MM.1S (cell line): ENCODE data around the gene PRLHR.

ENCODE experiments used
- DNase-seq: peaks from one replicate; pipeline ENCODE4 v3.0.0-alpha.2; 2015
- H2AFZ ChIP-seq: fragments of 300-600 bp; sonication (generic); 2 replicates; pipeline ENCODE4 v1.6.0; 2016; ENCODE audit warnings: antibody characterized with exemption, low read length
- H3F3A ChIP-seq: fragments of 300-600 bp; sonication (generic); 2 replicates; pipeline ENCODE4 v1.6.1; 2016; ENCODE audit warnings: mild to moderate bottlenecking, antibody characterized with exemption, low read length, moderate library complexity, mixed read lengths; ENCODE audit not compliant: insufficient read depth
- H3K27ac ChIP-seq: fragments of 300-600 bp; sonication (generic); 2 replicates; pipeline ENCODE4 v1.5.1; 2016; ENCODE audit warnings: mild to moderate bottlenecking, low read length
- H3K27me3 ChIP-seq: fragments of 300-600 bp; sonication (generic); replicated peaks from 2 replicates; pipeline ENCODE4 v1.6.0; 2016; ENCODE audit warnings: low read length; ENCODE audit not compliant: insufficient read depth
- H3K36me3 ChIP-seq: fragments of 300-600 bp; sonication (generic); replicated peaks from 2 replicates; pipeline ENCODE4 v1.6.1; 2016; ENCODE audit warnings: mild to moderate bottlenecking, low read length, mixed read lengths; ENCODE audit not compliant: insufficient read depth
- H3K4me1 ChIP-seq: fragments of 300-600 bp; sonication (generic); 2 replicates; pipeline ENCODE4 v1.6.1; 2016; ENCODE audit warnings: low read length, mixed read lengths
- H3K4me2 ChIP-seq: fragments of 300-600 bp; sonication (generic); 2 replicates; pipeline ENCODE4 v1.6.0; 2016; ENCODE audit warnings: low read depth, low read length
- H3K4me3 ChIP-seq: fragments of 300-600 bp; sonication (generic); 2 replicates; pipeline ENCODE4 v1.5.1; 2016; ENCODE audit warnings: low read length, mixed read lengths
- H3K79me2 ChIP-seq: fragments of 300-600 bp; sonication (generic); 2 replicates; pipeline ENCODE4 v1.6.1; 2016; ENCODE audit warnings: mixed run types, low read length, mixed read lengths
- H3K9ac ChIP-seq: fragments of 300-600 bp; sonication (generic); 2 replicates; pipeline ENCODE4 v1.6.1; 2016; ENCODE audit warnings: low read length, mixed read lengths
- H3K9me2 ChIP-seq: fragments of 300-600 bp; sonication (generic); replicated peaks from 2 replicates; pipeline ENCODE4 v1.6.1; 2016; ENCODE audit warnings: mild to moderate bottlenecking, low read length, mixed read lengths; ENCODE audit not compliant: insufficient read depth
- H3K9me3 ChIP-seq: fragments of 300-600 bp; sonication (generic); replicated peaks from 2 replicates; pipeline ENCODE4 v1.6.1; 2016; ENCODE audit warnings: mild to moderate bottlenecking, low read length, mixed read lengths; ENCODE audit not compliant: insufficient read depth
- H4K20me1 ChIP-seq: fragments of 300-600 bp; sonication (generic); 2 replicates; pipeline ENCODE4 v1.6.1; 2016; ENCODE audit warnings: mild to moderate bottlenecking, low read length, moderate library complexity, mixed read lengths; ENCODE audit not compliant: insufficient read depth
- CTCF ChIP-seq: fragments of 300-600 bp; sonication (generic); IDR thresholded peaks from 2 replicates; pipeline ENCODE4 v1.5.1; 2016; ENCODE audit warnings: antibody characterized with exemption, low read length, mixed read lengths
- EZH2 ChIP-seq: fragments of 300-600 bp; sonication (generic); optimal IDR thresholded peaks from 2 replicates; pipeline ENCODE3; 2017; ENCODE audit warnings: low read depth, mild to moderate bottlenecking, antibody characterized with exemption, low read length, mixed read lengths
- EZH2phosphoT487 ChIP-seq: fragments of 300-600 bp; sonication (generic); IDR thresholded peaks from 2 replicates; pipeline ENCODE4 v1.6.1; 2018; ENCODE audit warnings: antibody characterized with exemption, low read length

The PRLHR gene

DNA sequence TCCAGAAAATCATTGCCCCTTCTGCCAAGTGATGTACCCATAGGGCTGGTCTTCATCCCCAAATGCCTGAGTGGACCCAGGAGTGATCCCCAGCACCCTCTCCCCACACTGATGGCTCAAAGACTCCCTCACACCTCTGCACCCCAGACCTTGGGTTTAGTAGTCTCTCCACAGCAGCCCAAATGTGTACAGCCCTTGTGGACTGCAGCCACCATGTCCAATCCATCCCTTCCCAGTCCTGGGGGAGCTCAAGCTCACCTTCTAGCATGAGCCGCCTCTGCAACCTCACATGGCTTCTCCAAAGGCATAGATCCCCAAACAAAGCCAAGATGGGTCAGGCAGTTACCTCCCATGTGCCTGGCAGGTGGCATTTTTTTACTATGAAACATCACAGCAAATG lies 50.1 kb downstream of the PRLHR start:
- Histone ChIP-seq H3K4me1 (no peaks in the 10 kb centered on the region), H3K9ac (no peak overlapping the region), H3K36me3 (no peaks in the 10 kb centered on the region), H3K27me3 (no peaks in the 10 kb centered on the region), H3K9me2 (no peaks in the 10 kb centered on the region), H4K20me1 (no peaks in the 10 kb centered on the region), H3K4me2 (no peak overlapping the region), H2AFZ (no peak overlapping the region), H3K9me3 (no peaks in the 10 kb centered on the region), H3K27ac (no peak overlapping the region), H3K4me3 (no peak overlapping the region), H3F3A (no peaks in the 10 kb centered on the region), H3K79me2 (no peaks in the 10 kb centered on the region)
- DNase-seq = no peak
- TF ChIP-seq EZH2 (no peak), CTCF (no peak), EZH2phosphoT487 (no peak)

GRCh38 chr10:118544401-118544948 lies 51.0 kb downstream of the PRLHR start:
- no peak for TF ChIP-seq EZH2phosphoT487
- H3F3A ChIP-seq = no peaks in the 10 kb centered on the region
- no peak for DNase-seq
- H3K9me3 ChIP-seq = no peaks in the 10 kb centered on the region
- no peak overlapping the region for H3K4me3 ChIP-seq
- H3K27ac ChIP-seq = no peak overlapping the region
- H3K36me3 ChIP-seq = no peaks in the 10 kb centered on the region
- H3K27me3 ChIP-seq = no peaks in the 10 kb centered on the region
- H3K4me1 ChIP-seq = no peaks in the 10 kb centered on the region
- H3K79me2 ChIP-seq = no peaks in the 10 kb centered on the region
- H3K9ac ChIP-seq = no peak overlapping the region
- H4K20me1 ChIP-seq = no peaks in the 10 kb centered on the region
- H2AFZ ChIP-seq = no peak overlapping the region
- no peak overlapping the region for H3K4me2 ChIP-seq
- no peaks in the 10 kb centered on the region for H3K9me2 ChIP-seq

GRCh38 chr10:118543714-118544400 lies 51.6 kb downstream of the PRLHR start:
- Histone ChIP-seq H3F3A (no peaks in the 10 kb centered on the region), H3K4me1 (no peaks in the 10 kb centered on the region), H3K79me2 (no peaks in the 10 kb centered on the region), H2AFZ (peak overlapping the region; percentile 25), H3K9me2 (no peaks in the 10 kb centered on the region), H4K20me1 (no peaks in the 10 kb centered on the region), H3K36me3 (no peaks in the 10 kb centered on the region), H3K4me2 (no peak overlapping the region), H3K9me3 (no peaks in the 10 kb centered on the region), H3K27me3 (no peaks in the 10 kb centered on the region), H3K27ac (no peak overlapping the region), H3K9ac (no peak overlapping the region), H3K4me3 (no peak overlapping the region)
- peak; percentile 63 for DNase-seq
- TF ChIP-seq EZH2phosphoT487 (no peak), EZH2 (no peak), CTCF (peak; percentile 75)

DNA sequence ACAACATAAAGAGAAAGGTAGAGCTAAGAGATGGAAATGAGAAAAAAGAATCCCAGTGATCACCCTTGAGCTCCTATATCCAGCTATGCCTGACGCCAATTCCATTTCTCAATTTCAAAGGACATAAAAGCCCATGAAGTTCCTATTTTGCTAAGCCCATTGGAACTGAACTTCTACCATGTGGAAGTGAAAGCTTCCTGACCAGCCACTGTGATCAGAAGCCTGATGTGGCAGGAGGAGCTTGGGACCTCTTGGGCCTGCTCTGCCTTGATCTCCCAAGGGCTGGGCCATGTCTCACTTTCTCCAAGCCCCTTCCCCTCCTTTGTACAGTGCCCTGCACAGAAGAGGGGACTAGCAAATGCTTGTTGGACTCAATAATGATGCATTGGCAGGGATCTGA lies 52.7 kb downstream of the PRLHR start:
- TF ChIP-seq CTCF (no peak), EZH2phosphoT487 (no peak), EZH2 (no peak)
- no peaks in the 10 kb centered on the region for H3K9me3 ChIP-seq
- no peaks in the 10 kb centered on the region for H4K20me1 ChIP-seq
- no peaks in the 10 kb centered on the region for H3K9me2 ChIP-seq
- no peak overlapping the region for H3K4me2 ChIP-seq
- DNase-seq = no peak
- H3K4me3 ChIP-seq = no peak overlapping the region
- no peak overlapping the region for H2AFZ ChIP-seq
- no peak overlapping the region for H3K9ac ChIP-seq
- H3K27ac ChIP-seq = no peak overlapping the region
- H3K36me3 ChIP-seq = no peaks in the 10 kb centered on the region
- no peaks in the 10 kb centered on the region for H3K27me3 ChIP-seq
- H3K4me1 ChIP-seq = no peaks in the 10 kb centered on the region
- no peaks in the 10 kb centered on the region for H3K79me2 ChIP-seq
- no peaks in the 10 kb centered on the region for H3F3A ChIP-seq
